Vagina (tissue), 2 donors: ENCODE measurements around the gene SLC26A6.

Experiments
- POLR2A ChIP-seq, 2 donors: fragments of 450-650 bp; IDR thresholded peaks; one replicate each; pipeline ENCODE4 v1.6.1; 2017; ENCODE audit warnings: antibody characterized with exemption in 2 of 2, mild to moderate bottlenecking in 2 of 2, moderate library complexity in 2 of 2
- TF ChIP-seq, protein P1 (sequence below), 3 experiments: fragments of 450-650 bp in 2 of 3; fragments of 200-600 bp in 1 of 3; sonication (generic) in 1 of 3; IDR thresholded peaks; one replicate each; pipeline ENCODE4 v1.5.1; 2017 to 2019; ENCODE audit warnings: antibody characterized with exemption in 3 of 3, mild to moderate bottlenecking in 2 of 3, moderate library complexity in 2 of 3

DNA sequence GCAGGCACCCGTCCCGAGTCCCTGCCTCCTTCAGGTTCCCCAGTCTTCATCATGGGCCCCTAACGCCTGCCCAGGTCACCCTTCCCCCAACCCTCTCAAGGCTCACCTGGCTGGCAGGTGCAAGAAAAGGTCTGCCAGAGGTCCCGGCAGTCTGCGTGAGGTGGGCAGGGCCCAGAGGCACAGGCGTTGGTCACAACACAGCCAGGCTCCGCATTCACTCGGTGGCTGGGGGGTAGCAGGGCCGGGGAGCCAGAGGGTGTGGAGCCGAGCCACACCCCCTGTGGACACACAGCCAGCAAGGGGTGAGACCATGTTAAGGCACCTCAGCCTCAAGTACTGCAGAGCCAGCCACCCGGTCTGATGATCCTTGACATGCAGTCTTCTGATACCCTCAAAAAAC is 16.5 kb upstream of the SLC26A6 start:
- no peak for TF ChIP-seq POLR2A (IDR thresholded peaks at IDR 0.05)
- TF ChIP-seq, protein P1, sequence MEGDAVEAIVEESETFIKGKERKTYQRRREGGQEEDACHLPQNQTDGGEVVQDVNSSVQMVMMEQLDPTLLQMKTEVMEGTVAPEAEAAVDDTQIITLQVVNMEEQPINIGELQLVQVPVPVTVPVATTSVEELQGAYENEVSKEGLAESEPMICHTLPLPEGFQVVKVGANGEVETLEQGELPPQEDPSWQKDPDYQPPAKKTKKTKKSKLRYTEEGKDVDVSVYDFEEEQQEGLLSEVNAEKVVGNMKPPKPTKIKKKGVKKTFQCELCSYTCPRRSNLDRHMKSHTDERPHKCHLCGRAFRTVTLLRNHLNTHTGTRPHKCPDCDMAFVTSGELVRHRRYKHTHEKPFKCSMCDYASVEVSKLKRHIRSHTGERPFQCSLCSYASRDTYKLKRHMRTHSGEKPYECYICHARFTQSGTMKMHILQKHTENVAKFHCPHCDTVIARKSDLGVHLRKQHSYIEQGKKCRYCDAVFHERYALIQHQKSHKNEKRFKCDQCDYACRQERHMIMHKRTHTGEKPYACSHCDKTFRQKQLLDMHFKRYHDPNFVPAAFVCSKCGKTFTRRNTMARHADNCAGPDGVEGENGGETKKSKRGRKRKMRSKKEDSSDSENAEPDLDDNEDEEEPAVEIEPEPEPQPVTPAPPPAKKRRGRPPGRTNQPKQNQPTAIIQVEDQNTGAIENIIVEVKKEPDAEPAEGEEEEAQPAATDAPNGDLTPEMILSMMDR (IDR thresholded peaks at IDR 0.05) = no peak
